ENCODE measurements around the gene INTS6L.

- TF ChIP-seq SIN3A (IDR thresholded peaks at IDR 0.05; ENCODE audit: borderline replicate concordance, insufficient read depth, low read length) (no peak), POLR2AphosphoS5 (IDR thresholded peaks at IDR 0.05; ENCODE audit: low read depth, low read length) (no peak), TAF1 (IDR thresholded peaks at IDR 0.05; ENCODE audit: borderline replicate concordance, insufficient read depth, low read length) (no peak), FOXP2 (optimal IDR thresholded peaks at IDR 0.05; ENCODE audit: borderline replicate concordance, extremely low read depth, extremely low read length, insufficient read depth) (no peak)
- TF ChIP-seq, protein P1, sequence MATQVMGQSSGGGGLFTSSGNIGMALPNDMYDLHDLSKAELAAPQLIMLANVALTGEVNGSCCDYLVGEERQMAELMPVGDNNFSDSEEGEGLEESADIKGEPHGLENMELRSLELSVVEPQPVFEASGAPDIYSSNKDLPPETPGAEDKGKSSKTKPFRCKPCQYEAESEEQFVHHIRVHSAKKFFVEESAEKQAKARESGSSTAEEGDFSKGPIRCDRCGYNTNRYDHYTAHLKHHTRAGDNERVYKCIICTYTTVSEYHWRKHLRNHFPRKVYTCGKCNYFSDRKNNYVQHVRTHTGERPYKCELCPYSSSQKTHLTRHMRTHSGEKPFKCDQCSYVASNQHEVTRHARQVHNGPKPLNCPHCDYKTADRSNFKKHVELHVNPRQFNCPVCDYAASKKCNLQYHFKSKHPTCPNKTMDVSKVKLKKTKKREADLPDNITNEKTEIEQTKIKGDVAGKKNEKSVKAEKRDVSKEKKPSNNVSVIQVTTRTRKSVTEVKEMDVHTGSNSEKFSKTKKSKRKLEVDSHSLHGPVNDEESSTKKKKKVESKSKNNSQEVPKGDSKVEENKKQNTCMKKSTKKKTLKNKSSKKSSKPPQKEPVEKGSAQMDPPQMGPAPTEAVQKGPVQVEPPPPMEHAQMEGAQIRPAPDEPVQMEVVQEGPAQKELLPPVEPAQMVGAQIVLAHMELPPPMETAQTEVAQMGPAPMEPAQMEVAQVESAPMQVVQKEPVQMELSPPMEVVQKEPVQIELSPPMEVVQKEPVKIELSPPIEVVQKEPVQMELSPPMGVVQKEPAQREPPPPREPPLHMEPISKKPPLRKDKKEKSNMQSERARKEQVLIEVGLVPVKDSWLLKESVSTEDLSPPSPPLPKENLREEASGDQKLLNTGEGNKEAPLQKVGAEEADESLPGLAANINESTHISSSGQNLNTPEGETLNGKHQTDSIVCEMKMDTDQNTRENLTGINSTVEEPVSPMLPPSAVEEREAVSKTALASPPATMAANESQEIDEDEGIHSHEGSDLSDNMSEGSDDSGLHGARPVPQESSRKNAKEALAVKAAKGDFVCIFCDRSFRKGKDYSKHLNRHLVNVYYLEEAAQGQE (IDR thresholded peaks at IDR 0.05; ENCODE audit: insufficient read depth in 1 of 2, low read depth in 2 of 2, low read length in 2 of 2) = no peak
Measured at GRCh38 chrX:135536877-135537276, 16.4 kb downstream of the INTS6L start.

All from PFSK-1 (cell line).